Activated T-helper 1 cell treated with anti-CD3 and anti-CD28 coated beads, Interleukin-12 subunit alpha, Interleukin-12 subunit beta, Interleukin-2, Interleukin-4 antibody, amounts not matched to agents 30 ng/mL and 10 ng/mL and 1 ng/mL, durations not matched to agents 14 hours and 24 hours and 36 hours (primary cell): ENCODE data around the gene PTAFR. TPM values are rescaled to one million over a fixed set of nuclear protein-coding genes. Genes with fewer than 3 reads are reported as not detected.

Experiments used
- DNase-seq: peaks from one replicate; pipeline ENCODE4 v3.0.0; 2021; ENCODE audit warnings: low spot score
- H3K27ac Mint-ChIP-seq: one replicate; pipeline ENCODE4 v1.8.0; 2021; ENCODE audit warnings: mild to moderate bottlenecking, mixed read lengths
- H3K27me3 Mint-ChIP-seq: one replicate; pipeline ENCODE4 v1.8.0; 2022; ENCODE audit warnings: mild to moderate bottlenecking, moderate library complexity, mixed read lengths; ENCODE audit not compliant: insufficient read depth
- H3K36me3 Mint-ChIP-seq: one replicate; pipeline ENCODE4 v1.8.0; 2021; ENCODE audit warnings: low read depth, mixed read lengths
- H3K4me1 Mint-ChIP-seq: one replicate; pipeline ENCODE4 v1.8.0; 2021; ENCODE audit warnings: low read depth, mixed read lengths
- H3K4me3 Mint-ChIP-seq: one replicate; pipeline ENCODE4 v1.8.0; 2021; ENCODE audit warnings: mild to moderate bottlenecking, moderate library complexity, mixed read lengths
- H3K9me3 Mint-ChIP-seq: one replicate; pipeline ENCODE4 v1.8.0; 2021; ENCODE audit warnings: mixed read lengths
- intact Hi-C: fragments of 100-400 bp; cut with micrococcal nuclease; formaldehyde crosslinking; loops from one replicate; pipeline ENCODE4 v1.15.1; 2024
- total RNA-seq: library from RNA; stranded (reverse); gene quantifications from 2 replicates; pipeline ENCODE4 v1.2.3, GENCODE V29; 2022

The PTAFR gene
- total RNA-seq, 1 donor from 2014 or later = 0.62 TPM

- Mint-ChIP-seq H3K4me1 (no peaks in the 10 kb centered on the region), H3K36me3 (peaks cover 2% of the 10 kb centered on the region), H3K27ac (no peak overlapping the region), H3K4me3 (no peak overlapping the region), H3K9me3 (peaks cover 6% of the 10 kb centered on the region), H3K27me3 (peaks cover 56% of the 10 kb centered on the region)
- intact Hi-C loops = no loop called here
- DNase-seq = no peak
These were observed 40.9 kb downstream of the PTAFR start for GRCh38 chr1:28135371-28136168.

DNA sequence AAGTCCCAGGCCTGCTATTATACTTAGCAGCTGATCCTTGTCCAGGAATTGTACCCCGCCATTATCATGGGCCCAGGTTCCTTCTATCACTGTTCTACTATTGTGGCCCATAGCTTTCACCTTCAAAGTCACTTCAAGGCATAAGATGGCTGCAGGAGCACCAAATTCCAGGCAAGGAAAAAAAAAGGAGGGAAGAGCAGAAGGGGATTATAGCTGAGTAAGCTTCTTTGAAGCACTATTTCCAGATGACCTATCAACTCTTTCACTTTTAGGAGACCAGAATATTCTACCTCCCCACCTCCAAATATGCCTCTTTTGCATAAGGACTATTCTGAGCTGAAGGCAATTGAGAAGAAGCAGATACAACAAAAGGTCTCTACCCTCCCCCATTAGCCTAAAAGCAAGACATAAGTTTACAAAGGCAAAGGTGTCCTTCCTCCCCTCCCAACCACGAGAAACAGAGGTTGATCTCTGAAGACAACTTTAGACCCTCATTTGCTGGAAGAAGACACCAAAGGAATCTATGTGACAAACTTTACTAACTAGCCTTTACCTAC, 41.8 kb downstream of the PTAFR start:
- intact Hi-C loops = no loop called here

GRCh38 chr1:28132171-28133167, 44.0 kb downstream of the PTAFR start:
- DNase-seq = no peak
- H3K9me3 Mint-ChIP-seq = peaks cover 6% of the 10 kb centered on the region
- H3K4me3 Mint-ChIP-seq = no peak overlapping the region
- H3K27ac Mint-ChIP-seq = no peak overlapping the region
- intact Hi-C loops = no loop called here
- H3K36me3 Mint-ChIP-seq = peaks cover 2% of the 10 kb centered on the region
- peaks cover 6% of the 10 kb centered on the region for H3K4me1 Mint-ChIP-seq
- H3K27me3 Mint-ChIP-seq = peaks cover 62% of the 10 kb centered on the region

More for the DNA sequence above, 41.8 kb downstream of the PTAFR start:
- peaks cover 54% of the 10 kb centered on the region for H3K27me3 Mint-ChIP-seq
- no peak for DNase-seq
- peaks cover 6% of the 10 kb centered on the region for H3K9me3 Mint-ChIP-seq
- no peaks in the 10 kb centered on the region for H3K4me1 Mint-ChIP-seq
- H3K36me3 Mint-ChIP-seq = peaks cover 2% of the 10 kb centered on the region
- no peak overlapping the region for H3K4me3 Mint-ChIP-seq
- H3K27ac Mint-ChIP-seq = no peak overlapping the region

GRCh38 chr1:28130901-28131300, 45.6 kb downstream of the PTAFR start:
- H3K9me3 Mint-ChIP-seq = peaks cover 6% of the 10 kb centered on the region
- H3K4me1 Mint-ChIP-seq = peaks cover 8% of the 10 kb centered on the region
- peaks cover 2% of the 10 kb centered on the region for H3K36me3 Mint-ChIP-seq
- H3K27me3 Mint-ChIP-seq = peaks cover 54% of the 10 kb centered on the region
- DNase-seq = no peak
- intact Hi-C loops = no loop called here
- H3K4me3 Mint-ChIP-seq = no peak overlapping the region
- H3K27ac Mint-ChIP-seq = no peak overlapping the region

GRCh38 chr1:28129150-28129549, 47.3 kb downstream of the PTAFR start:
- no peak for DNase-seq
- Mint-ChIP-seq H3K27ac (no peak overlapping the region), H3K9me3 (peaks cover 6% of the 10 kb centered on the region), H3K36me3 (peaks cover 2% of the 10 kb centered on the region), H3K27me3 (peaks cover 45% of the 10 kb centered on the region), H3K4me3 (no peak overlapping the region), H3K4me1 (peaks cover 8% of the 10 kb centered on the region)
- intact Hi-C loops = no loop called here

DNA sequence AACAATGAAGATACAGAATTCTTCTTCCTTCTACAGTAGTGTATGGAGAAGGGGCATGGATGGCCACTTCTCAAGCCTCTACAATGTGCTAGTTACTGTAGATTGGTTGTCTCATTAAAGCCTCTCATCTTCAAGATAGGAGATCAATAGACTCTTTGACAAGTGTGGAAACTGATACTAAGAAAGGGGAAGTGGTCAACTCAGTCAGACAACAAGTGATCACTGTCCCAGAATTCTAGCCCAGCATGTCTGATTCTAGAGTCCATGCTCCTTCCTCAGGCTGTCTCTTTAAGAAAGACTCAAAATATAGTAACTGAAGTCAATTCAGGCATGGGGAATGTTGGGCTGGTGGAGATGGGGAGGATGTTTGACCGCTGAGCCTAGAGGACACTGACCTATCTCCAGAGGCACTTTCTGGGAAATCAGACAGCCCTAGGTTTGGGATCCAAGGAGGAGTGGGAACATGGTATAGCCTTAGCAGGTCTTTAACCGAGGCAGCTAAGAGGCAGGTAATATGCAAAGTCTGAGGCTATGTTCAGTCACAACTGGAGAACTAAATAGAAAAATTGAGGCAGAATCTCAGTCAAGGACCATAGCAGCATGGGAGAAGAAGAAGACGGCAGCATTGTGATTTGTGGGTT, 48.8 kb downstream of the PTAFR start:
- H3K4me3 Mint-ChIP-seq = no peak overlapping the region
- DNase-seq = no peak
- H3K9me3 Mint-ChIP-seq = no peaks in the 10 kb centered on the region
- intact Hi-C loops = no loop called here
- peaks cover 45% of the 10 kb centered on the region for H3K27me3 Mint-ChIP-seq
- no peaks in the 10 kb centered on the region for H3K36me3 Mint-ChIP-seq
- H3K27ac Mint-ChIP-seq = no peak overlapping the region
- H3K4me1 Mint-ChIP-seq = peaks cover 8% of the 10 kb centered on the region

DNA sequence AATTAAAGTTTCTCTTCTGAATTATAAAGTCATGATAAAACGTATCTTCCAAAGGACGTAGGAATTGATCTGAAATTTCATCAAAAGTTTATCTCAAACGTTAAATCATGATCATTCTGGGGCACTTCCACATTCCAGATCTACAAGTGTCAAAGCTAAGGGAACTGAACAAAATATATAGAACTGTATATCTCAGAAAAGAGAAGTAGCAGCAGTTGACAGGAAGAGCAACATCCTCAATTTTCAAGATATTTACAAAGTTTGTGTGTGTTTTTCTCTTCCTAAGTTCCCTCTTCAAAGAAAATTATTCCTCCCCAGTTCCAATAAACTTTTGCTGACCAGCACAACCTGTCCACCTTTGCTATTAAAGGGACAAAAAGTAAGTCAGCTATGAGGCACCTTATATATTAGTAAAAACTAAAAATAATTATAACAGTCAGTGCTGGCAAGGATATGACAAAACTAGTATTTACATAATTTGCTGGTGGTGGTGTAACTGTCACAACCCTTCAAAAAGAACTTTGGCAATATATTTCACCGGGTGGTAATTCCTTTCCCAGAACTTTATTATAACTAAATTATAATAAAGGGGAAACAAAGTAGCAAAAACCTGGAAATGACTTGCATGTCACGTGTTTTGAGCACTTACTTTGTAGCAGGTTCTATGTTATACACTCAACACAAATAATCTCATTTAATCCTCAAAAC, 49.6 kb downstream of the PTAFR start:
- H3K27me3 Mint-ChIP-seq = peaks cover 42% of the 10 kb centered on the region
- H3K4me1 Mint-ChIP-seq = peaks cover 8% of the 10 kb centered on the region
- H3K27ac Mint-ChIP-seq = no peak overlapping the region
- H3K9me3 Mint-ChIP-seq = no peaks in the 10 kb centered on the region
- intact Hi-C loops = no loop called here
- no peaks in the 10 kb centered on the region for H3K36me3 Mint-ChIP-seq
- no peak overlapping the region for H3K4me3 Mint-ChIP-seq
- no peak for DNase-seq

DNA sequence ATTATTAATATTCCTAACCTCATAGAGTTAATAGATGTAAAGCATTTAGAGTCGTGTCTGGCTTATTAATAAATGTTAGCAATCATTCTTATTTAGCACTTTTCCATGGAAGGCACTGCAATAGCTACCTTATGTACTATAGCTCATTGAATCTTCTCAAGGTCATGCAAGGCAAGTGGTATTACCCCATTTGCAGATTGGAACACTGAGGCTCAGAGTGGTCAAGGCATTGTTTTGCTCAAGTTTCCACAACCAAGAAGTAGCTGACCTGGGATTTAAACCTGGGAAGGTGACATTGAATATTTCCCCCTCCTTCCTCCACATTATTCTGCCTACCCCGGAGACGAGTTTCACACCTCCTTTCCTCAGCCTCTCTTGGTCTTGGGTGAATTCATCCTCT, 50.3 kb downstream of the PTAFR start:
- peaks cover 8% of the 10 kb centered on the region for H3K4me1 Mint-ChIP-seq
- H3K36me3 Mint-ChIP-seq = no peaks in the 10 kb centered on the region
- H3K27ac Mint-ChIP-seq = no peak overlapping the region
- no peak for DNase-seq
- H3K27me3 Mint-ChIP-seq = peaks cover 42% of the 10 kb centered on the region
- no peak overlapping the region for H3K4me3 Mint-ChIP-seq
- H3K9me3 Mint-ChIP-seq = no peaks in the 10 kb centered on the region
- intact Hi-C loops = no loop called here

DNA sequence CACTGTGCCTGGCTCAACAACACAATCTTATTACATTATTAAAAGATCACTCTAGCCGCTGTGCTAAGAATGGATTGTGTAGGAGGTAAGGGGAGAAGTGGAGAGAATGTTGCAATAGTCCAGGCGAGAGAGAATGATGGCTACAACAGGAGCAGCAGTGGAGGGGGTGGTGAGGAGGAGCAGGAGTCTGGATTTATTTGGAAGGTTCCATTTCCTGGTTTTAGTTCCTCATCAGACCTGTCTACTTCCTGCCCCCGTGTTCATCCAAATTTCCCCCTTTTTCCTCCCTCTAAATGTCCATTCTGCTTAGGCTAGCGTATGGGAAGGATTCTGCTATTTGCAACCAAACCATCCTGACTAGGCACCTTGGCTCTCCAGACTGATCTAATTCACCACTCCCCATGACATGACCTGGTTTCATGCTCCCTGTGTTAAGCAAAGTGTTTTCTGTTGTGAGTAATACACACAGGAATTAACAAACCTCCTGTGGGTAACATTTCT, 53.0 kb downstream of the PTAFR start:
- H3K4me3 Mint-ChIP-seq = no peak overlapping the region
- no peaks in the 10 kb centered on the region for H3K9me3 Mint-ChIP-seq
- peaks cover 8% of the 10 kb centered on the region for H3K4me1 Mint-ChIP-seq
- H3K27ac Mint-ChIP-seq = no peak overlapping the region
- H3K27me3 Mint-ChIP-seq = peaks cover 45% of the 10 kb centered on the region
- intact Hi-C loops = no loop called here
- DNase-seq = no peak
- H3K36me3 Mint-ChIP-seq = no peaks in the 10 kb centered on the region

DNA sequence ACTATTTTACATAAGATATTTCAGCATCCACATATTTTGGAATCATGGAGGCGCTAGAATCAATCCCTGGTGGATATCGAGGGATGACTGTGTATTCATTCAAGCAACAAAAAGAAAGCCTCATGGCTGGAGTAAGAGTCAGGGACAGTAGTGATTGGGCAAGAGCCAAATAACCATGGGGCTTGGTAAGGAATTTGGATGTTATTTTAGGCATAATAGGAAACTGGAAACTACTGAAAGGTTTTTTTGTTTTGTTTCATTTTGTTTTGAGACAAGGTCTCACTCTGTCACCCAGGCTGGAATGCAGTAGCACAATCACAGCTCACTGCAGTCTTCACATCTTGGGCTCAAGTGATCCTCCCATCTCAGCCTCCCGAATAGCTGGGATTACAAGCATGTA, 54.3 kb downstream of the PTAFR start:
- Mint-ChIP-seq H3K9me3 (no peaks in the 10 kb centered on the region), H3K27ac (no peak overlapping the region), H3K27me3 (peaks cover 42% of the 10 kb centered on the region), H3K36me3 (no peaks in the 10 kb centered on the region), H3K4me3 (no peak overlapping the region), H3K4me1 (no peaks in the 10 kb centered on the region)
- no peak for DNase-seq
- intact Hi-C loops = no loop called here

DNA sequence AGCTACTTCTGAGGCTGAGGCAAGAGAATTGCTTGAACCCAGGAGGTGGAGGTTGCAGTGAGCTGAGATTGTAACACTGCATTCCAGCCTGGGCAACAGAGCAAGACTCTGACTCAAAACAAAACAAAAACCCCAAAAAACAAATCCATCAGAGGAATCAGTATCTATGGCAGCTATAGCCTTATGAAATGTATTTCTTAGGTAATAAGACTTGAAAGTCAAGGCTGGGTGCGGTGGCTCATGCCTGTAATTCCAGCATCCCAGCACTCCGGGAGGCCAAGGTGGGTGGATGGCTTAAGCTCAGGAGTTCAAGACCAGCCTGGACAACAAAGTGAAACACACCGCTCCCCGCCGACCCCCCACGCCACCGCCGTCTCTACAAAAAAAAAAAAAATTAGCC, 56.9 kb downstream of the PTAFR start:
- H3K9me3 Mint-ChIP-seq = no peaks in the 10 kb centered on the region
- no peak overlapping the region for H3K4me3 Mint-ChIP-seq

More for the DNA sequence above, 56.9 kb downstream of the PTAFR start:
- H3K36me3 Mint-ChIP-seq = no peaks in the 10 kb centered on the region
- no peak overlapping the region for H3K27ac Mint-ChIP-seq
- DNase-seq = no peak
- peaks cover 38% of the 10 kb centered on the region for H3K27me3 Mint-ChIP-seq
- H3K4me1 Mint-ChIP-seq = peaks cover 15% of the 10 kb centered on the region
- intact Hi-C loops = no loop called here
